ENCODE measurements around the gene SLAMF8.

DNA sequence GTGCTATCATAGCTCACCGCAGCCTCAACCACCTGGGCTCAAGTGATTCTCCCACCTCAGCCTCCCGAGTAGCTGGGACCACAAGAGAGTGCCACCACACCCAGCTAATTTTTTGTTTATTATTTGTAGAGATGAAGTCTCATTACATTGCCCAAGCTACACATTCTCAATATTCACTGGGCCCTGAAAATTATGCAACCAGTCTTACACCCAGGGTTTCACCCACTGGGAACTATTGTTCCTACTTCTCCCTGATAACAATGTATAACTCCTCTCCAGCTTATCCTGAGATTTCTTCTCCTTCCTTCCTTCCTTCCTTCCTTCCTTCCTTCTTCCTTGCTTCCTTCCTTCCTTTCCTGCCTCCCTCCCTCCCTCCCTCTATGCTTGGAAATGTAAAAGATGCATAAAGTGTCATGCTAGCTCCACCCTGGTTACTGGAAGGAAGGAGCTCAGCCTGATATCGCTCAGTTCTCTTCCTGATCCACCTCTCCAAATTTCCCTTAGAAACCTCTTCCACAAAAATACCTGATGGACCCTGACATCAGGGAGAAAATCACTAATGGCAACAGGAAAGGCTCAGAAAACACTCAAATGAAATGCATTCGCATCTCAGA lies 47.0 kb downstream of the SLAMF8 start:
- TF ChIP-seq POLR2A (IDR thresholded peaks at IDR 0.05) (no peak), POLR2AphosphoS5 (IDR thresholded peaks at IDR 0.05) (no peak), EP300 (IDR thresholded peaks at IDR 0.05) (no peak)
- TF ChIP-seq, protein P1, sequence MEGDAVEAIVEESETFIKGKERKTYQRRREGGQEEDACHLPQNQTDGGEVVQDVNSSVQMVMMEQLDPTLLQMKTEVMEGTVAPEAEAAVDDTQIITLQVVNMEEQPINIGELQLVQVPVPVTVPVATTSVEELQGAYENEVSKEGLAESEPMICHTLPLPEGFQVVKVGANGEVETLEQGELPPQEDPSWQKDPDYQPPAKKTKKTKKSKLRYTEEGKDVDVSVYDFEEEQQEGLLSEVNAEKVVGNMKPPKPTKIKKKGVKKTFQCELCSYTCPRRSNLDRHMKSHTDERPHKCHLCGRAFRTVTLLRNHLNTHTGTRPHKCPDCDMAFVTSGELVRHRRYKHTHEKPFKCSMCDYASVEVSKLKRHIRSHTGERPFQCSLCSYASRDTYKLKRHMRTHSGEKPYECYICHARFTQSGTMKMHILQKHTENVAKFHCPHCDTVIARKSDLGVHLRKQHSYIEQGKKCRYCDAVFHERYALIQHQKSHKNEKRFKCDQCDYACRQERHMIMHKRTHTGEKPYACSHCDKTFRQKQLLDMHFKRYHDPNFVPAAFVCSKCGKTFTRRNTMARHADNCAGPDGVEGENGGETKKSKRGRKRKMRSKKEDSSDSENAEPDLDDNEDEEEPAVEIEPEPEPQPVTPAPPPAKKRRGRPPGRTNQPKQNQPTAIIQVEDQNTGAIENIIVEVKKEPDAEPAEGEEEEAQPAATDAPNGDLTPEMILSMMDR (IDR thresholded peaks at IDR 0.05) = no peak

All from suprapubic skin (tissue), 4 donors.